Left colon (tissue), 2 donors: ENCODE measurements around the gene JMJD8. TPM values are rescaled to one million over a fixed set of nuclear protein-coding genes. Genes with fewer than 3 reads are reported as not detected.

Experiments
- ATAC-seq: fragments of 200-7000 bp; cut with Tn5 transposase; one replicate; pipeline ENCODE4 v1.9.1; 2020; ENCODE audit warnings: mild to moderate bottlenecking, moderate library complexity
- DNase-seq, 2 donors: peaks; one replicate each; pipeline ENCODE4 v3.0.0-alpha.2; 2020
- intact Hi-C, 2 donors: fragments of 100-400 bp; cut with DNase I in 1 of 2; cut with micrococcal nuclease in 1 of 2; formaldehyde crosslinking; loops; one replicate each; pipeline versions ENCODE4 v1.11.2 to v1.14.0; 2022; cut with DNase I, micrococcal nuclease
- total RNA-seq, 2 donors: library from RNA; stranded (reverse); fragmentation: NEBNext Ultra II Directional; extraction: Animal tissue kit (Norgen Biotek cat#: 25700); gene quantifications; one replicate each; pipeline ENCODE4 v1.2.1, GENCODE V29; 2021
- donor health status: DM: no; HTN: no; CAD: no.
- donor health status: DM: yes; HTN: yes; CAD: no.

JMJD8 gene
- total RNA-seq, 2 donors from 2014 or later = 41.6 to 49.2 TPM

DNA sequence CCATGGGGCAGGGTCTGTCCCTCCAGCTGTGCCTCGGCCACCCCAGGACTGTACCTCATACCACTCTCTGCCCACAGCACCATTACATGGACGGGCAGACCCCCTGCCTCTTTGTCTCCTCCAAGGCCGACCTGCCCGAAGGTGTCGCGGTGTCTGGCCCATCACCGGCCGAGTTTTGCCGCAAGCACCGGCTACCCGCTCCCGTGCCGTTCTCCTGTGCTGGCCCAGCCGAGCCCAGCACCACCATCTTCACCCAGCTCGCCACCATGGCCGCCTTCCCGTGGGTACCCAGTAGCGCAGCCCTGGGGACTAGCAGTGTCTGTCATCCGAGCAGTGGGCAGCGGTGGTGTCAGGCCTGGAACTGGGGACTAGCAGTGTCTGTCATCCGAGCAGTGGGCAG lies 11.3 kb downstream of the JMJD8 start:
- ATAC-seq = no peak
- no peak for DNase-seq
- intact Hi-C loops = no loop called here

DNA sequence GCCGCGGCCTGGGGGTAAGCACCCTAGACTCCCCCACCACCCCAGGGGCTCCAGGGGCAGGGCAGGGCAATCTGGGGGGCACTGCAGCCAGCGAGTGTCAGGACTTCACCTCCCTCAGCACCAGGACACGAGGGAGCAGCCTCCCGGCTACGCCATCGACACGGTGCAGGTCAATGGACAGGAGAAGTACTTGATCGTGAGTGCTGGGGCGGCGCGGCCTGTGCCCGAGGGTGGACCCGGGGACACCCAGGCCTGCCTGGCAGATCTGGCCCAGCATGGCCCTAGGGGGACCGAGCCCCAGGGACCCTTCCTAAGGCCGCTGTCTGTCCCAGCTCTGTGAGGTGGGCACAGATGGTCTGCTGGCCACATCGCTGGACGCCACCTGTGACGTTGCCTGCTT lies 11.8 kb downstream of the JMJD8 start:
- ATAC-seq (no peak), DNase-seq (no peak)
- intact Hi-C loops = no loop called here

DNA sequence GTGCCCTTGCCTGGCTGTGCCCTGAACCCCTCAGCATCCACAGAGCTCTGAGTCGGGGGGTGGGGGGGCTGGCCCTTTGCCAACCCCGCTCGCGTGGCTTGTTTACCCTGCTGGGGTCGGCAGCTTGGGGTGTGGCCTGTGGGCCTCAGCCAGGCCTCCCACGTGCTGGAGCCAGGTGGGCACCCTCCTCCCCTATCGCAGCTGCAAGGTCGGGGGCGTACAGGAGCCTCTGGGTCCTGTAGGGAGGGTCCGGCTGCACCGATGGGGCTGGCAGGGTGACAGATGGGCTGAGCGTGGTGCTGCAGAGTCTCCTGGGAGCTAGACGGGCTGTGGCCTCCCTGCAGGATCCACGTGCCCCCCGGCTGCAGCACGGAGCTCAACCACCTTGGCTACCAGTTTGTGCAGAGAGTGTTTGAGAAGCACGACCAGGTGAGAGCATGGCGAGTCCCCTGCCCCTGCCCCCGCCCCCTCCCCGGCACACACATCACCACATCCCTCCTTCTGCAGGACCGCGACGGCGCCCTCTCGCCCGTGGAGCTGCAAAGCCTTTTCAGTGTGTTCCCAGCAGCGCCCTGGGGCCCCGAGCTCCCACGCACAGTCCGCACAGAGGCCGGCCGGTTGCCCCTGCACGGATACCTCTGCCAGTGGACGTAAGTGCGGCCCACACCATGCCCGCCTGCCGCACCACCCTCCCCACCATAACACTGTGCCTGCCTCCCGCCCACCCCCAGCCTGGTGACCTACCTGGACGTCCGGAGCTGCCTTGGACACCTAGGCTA lies 12.6 kb downstream of the JMJD8 start:
- no peak for DNase-seq
- ATAC-seq = no peak
- intact Hi-C loops = no loop called here

DNA sequence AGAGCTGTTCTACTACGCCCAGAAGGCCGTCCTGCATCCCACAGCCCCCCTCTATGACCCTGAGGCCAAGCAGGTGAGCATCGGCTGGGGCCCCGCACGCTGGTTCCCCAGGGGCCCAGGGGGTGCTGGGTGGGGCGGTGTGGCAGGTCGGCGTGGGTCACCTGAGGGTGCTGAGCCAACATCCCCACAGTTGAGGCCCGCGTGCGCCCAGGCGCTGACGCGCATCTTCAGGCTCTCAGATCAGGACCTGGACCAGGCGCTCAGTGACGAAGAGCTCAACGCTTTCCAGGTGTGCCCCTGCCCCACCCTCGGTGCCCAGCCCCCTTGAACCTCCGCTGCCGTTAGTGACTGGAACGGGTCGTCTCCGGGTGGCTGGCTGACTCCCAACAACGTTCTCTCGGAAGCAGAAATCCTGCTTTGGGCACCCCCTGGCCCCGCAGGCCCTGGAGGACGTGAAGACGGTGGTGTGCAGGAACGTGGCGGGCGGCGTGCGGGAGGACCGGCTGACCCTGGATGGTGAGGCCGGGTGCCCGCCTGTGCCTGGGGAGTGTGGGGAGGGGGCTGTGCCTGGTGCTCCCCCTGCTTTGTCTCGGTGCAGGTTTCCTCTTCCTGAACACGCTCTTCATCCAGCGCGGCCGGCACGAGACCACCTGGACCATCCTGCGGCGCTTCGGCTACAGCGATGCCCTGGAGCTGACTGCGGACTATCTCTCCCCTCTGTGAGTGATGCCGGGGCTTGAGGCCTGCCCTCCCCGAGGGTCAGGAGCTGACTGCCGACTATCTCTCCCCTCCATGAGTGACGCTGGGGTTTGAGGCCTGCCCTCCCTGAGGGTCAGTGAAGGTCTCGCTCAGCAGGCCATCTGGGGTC lies 13.4 kb downstream of the JMJD8 start:
- no peak for ATAC-seq
- no peak for DNase-seq
- intact Hi-C loops = no loop called here

DNA sequence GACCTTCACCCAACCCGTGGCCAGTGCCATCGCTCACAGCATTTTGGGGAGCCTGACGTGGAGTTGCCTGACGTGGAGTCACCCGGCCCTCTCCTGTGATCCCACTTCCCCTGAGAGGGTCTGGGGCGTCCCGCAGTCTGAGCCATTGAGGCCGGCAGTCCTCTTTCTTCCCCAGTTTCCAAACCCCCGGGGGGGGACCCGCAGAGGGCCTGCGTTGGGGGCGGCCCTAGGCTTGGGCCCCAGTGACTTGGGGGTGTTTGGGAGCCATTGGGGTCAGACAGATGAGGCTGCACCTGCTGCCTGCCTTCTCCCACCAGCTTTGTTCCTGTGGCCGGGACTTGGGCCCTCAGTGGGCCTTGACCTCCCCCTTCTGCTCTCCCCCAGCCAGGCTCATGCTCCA lies 14.5 kb downstream of the JMJD8 start:
- ATAC-seq = no peak
- intact Hi-C loops = no loop called here

DNA sequence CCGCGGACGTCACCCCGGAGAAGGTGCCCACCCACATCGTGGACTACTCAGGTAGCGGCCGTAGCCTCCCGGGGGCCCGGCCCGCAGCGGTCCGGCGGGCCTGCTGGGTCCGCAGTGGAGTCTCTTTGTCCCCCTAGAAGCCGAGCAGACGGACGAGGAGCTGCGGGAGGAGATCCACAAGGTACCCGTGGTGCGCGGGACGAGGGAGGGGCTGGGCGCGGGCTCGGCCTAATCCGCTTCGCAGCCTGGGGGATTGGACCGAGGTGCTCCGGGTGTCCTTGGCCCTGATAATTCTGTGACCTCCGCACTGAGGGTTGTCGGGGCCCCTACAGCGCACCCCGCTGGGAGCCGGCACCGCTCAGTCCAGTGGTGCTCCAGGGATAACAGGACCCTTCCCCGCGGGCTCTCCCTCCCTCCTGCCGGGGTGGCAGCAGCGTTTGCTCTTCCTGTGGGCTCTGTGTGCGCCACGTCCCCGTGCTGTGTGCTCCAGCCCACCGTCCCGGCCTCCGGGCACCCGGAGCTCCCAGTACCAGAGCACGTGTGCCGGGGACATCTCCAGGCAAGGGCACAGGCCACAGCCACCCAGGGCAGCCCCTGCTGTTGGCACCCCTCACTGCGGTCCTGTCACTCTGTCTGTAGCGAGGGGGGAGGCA lies 15.5 kb downstream of the JMJD8 start:
- DNase-seq (no peak), ATAC-seq (peak; percentile 30)
- intact Hi-C loops = no loop called here

More for the DNA sequence above, 14.5 kb downstream of the JMJD8 start:
- no peak for DNase-seq

DNA sequence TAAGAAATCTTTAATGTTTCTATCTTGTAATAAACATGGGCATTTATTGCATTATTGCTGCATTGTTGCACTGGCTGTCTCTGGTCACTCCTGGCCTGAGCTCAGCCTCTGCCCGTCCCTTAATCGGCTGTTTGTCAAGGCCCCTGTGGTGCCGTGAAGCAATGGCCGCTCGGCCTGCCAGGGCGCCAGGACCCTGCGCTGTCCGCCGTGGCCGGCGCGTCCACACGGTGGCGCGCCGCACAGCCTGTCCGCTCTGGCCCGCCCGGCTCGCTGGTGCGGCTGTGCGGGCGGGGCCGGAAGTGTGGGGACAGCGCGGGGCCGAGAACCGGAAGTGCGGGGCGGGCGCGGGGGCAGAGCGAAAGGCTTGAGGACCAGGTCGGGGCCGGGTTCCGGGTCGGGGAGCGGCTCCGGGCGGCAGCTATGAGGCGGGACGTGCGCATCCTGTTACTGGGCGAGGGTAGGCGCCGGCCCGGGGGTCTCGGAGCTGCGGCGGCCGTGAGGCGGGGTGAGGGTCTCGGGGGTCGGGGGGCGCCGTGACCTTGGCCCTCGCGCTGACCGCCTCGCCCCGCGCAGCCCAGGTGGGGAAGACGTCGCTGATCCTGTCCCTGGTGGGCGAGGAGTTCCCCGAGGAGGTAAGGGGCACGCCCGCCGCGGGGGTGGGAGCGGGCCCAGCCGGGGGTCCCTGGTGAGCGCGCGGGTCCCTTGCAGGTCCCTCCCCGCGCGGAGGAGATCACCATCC lies 16.2 kb downstream of the JMJD8 start, which contains the start of gene RHOT2:
RHOT2 (plus strand) TSS at position 353 of the 739 bp plus-strand sequence; CDS start at position 421, 68 bp downstream.
- peak; percentile 92 for ATAC-seq
- intact Hi-C loops = no loop called here
- DNase-seq = peak; percentile 90 to 96

DNA sequence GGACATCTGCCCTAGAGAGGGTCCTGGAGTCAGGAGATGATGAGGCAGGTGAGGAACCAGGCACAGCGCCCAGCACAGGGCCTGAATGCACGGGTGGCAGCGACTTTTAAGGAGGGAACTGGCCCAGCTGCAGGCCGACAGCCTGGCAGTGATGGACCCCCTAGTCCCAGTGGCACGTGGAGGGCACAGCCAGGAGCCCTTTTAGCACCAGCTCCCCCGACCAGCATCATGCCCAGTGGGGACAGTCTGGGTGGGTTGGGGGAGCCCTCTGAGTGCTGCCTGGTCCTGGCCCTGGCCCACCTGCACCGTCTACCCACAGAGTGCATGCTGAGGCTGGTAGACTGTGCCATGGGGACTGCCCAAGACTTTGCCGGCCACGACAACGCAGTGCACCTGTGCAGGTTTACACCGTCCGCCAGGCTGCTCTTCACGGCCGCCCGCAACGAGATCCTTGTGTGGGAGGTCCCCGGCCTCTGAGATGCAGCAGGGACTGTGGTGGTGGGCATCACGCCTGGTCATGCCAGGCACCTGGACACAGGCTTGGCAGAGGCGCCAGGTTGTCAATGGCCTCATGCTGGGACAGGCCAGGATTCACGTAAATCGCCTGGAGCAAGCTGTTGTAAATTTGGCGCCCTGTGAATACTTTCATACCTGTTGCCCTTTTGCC lies 16.9 kb downstream of the JMJD8 start:
- ATAC-seq = no peak
- intact Hi-C loops = no loop called here
- no peak for DNase-seq

DNA sequence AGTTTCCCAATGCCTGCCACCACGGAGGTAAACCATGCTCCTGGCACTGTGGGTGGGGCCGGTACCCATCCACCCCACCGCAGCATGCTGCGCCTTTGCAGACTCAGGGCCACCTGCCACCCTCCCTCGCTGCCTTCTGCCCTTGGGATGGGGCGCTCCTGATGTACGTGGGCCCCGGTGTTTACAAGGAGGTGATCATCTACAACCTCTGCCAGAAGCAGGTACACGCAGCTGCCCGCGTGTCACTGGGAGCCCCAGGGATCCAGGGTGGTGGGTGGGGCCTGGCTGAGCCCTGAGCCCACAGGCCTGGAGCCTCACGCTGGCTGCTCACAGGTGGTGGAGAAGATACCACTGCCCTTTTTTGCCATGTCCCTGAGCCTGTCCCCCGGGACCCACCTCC lies 17.6 kb downstream of the JMJD8 start:
- DNase-seq = no peak
- ATAC-seq = no peak
- intact Hi-C loops = no loop called here

DNA sequence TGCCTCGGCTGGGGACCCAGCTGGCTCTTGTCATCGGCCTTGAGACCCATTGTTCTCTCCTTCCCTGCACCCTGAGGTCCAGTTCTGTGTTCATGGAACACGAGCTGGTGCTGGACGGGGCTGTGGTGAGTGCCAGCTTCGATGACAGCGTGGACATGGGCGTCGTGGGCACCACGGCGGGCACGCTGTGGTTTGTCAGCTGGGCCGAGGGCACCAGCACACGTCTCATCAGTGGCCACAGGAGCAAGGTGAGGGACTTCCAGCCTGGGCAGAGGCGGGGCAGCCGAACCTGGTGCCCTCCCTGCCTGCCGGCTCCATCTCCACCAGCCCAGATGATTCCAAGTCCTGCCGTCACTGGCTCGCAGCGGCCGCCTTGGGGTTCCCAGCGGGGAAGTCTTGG lies 21.5 kb downstream of the JMJD8 start:
- ATAC-seq = no peak
- intact Hi-C loops = no loop called here
- no peak for DNase-seq

DNA sequence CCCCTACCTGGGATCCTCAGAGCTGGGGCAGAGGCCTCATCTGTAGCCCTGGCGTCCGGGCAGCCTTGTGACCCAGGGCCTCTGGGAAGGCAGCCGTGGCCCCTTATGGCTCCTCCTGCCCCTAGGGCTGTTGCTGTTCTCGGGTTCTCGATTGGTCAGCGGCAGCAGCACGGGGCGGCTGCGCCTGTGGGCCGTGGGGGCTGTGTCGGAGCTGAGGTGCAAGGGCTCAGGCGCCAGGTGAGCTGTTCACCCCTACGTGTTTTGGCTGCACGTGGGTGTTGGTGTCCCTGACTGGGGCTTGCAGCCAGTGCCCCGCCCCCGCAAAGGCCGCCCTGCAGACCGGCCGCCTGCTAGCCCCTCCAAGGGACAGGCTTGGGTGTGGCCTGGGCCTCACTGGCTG lies 22.0 kb downstream of the JMJD8 start:
- DNase-seq = no peak
- intact Hi-C loops = no loop called here
- no peak for ATAC-seq

DNA sequence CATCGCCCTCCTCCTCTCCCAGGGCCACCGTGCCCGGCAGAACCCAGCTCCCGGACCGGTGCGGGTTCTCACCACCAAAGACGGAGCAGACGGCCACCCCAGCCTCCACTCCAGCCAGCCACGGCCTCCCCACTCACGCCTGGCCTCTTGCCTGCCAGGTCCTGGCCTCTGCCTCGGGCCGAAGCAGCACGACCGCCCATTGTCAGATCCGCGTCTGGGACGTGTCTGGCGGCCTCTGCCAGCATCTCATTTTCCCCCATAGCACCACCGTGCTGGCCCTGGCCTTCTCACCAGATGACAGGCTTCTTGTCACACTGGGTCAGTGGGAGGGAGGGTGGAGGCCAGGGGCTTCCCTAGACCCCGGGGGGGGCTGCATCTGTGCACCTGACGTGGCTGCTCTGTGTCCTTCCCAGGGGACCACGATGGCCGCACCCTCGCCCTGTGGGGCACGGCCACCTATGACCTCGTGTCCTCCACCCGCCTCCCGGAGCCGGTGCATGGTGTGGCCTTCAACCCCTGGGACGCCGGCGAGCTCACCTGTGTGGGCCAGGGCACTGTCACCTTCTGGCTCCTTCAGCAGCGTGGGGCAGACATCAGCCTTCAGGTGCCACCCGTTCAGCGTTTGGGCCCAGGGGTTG lies 22.8 kb downstream of the JMJD8 start:
- ATAC-seq (no peak), DNase-seq (peak; percentile 37 to 48)
- intact Hi-C loops = no loop called here

DNA sequence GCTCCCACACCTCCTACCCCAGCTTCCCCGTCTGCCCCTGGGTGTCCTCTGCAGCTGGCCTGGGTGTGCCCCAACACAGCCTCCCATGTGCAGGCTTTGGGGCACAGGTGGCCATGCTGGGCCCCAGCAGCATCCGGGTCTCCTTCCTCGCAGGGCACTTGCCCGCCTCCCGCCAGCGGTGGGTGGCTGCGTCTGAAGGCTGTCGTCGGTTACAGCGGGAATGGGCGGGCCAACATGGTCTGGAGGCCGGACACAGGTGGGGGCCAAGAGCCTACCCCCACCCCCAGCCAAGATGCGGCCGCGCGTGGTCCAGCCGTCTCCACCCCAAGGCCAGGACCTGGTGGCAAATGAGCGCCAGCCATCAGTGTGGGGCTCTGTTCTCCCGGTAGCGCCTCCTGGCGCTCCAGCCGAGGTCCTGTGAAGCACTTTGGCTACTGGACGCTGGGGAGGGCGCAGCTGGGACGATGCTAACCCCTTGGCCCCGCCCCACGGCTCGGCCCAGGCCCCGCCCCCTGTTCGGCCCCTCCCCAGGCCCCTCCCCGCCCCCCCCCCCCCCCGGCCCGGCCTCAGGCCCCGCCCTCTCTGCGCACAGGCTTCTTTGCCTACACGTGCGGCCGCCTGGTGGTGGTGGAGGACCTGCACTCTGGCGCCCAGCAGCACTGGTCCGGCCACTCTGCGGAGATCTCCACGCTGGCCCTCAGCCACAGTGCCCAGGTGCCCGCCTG lies 23.5 kb downstream of the JMJD8 start:
- ATAC-seq = peak; percentile 92
- peak; percentile 91 to 94 for DNase-seq
- intact Hi-C loops = no loop called here

DNA sequence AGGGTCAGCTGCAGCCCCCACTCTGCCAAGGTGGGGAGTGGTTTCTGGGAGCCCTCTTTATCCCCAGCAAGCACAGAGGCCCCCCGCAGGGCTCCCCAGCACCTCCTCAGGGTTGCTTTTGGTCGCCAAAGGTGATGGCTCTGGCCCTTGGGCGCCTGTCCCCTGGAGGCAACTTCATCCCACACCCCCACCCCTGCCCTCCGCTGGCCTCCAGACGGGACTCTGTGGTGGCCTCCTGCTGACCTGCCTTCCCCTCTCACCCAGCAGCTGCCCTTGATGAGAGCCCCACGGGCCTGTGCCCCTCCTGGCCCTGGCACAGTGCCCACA lies 24.0 kb downstream of the JMJD8 start:
- DNase-seq (no peak), ATAC-seq (no peak)
- intact Hi-C loops = no loop called here

DNA sequence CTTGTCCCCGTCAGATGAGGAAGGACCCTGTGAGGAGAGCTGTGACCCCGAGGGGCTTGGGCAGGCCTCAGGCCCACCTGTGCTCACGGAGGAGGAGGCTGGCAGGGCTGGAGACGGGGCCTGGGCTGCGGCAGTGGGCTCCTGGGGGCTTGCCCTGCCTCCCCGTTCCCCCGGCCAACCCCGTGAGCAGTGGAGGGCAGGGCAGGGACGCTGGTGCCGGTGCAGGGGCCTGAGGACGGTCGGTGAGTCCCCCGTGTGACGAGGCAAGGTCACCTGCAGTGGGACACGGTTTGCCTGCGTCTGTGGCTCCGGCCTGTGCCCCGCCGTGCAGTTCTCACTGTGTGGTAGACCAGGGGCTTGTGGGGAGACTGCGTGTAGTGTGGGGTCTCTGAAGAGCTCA lies 24.5 kb downstream of the JMJD8 start:
- ATAC-seq (no peak), DNase-seq (no peak)
- intact Hi-C loops = no loop called here

DNA sequence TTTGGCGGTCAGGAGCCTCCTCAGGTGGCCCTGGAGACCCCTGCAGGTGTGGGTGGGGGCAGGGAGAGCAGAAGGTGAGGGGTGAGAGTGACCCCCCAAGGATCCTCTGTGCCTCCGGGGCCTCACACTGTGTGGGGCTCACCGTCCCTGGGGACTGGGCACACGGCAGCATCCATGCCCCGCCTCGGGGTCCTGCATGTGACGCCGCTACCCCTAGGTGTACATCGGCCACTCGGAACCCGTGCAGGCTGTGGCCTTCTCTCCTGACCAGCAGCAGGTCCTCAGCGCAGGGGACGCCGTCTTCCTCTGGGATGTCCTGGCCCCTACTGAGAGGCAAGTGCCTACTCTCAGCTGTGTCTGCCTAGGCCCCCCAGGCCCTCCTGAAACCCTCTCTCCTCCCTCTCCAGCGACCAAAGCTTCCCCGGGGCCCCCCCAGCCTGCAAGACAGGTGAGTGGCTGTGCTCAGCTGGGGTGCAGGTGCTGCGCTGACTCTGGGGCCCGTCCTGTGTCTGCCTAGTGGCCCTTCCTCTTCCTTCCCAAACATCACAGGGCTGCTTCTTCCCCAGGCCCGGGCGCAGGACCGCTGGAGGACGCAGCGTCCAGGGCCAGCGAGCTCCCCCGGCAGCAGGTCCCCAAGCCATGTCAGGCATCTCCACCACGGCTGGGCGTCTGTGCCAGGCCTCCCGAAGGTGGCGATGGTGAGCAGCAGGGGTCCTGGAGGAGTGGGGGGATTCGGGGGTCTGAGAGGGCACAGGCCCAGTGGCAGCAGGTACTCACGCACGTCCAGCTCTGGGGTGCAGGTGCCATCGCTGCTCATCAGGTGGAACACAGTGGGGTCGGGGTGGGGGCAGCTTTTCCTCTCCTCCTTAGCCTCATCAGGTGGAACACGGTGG lies 25.2 kb downstream of the JMJD8 start:
- intact Hi-C loops = no loop called here
- DNase-seq (no peak), ATAC-seq (no peak)

DNA sequence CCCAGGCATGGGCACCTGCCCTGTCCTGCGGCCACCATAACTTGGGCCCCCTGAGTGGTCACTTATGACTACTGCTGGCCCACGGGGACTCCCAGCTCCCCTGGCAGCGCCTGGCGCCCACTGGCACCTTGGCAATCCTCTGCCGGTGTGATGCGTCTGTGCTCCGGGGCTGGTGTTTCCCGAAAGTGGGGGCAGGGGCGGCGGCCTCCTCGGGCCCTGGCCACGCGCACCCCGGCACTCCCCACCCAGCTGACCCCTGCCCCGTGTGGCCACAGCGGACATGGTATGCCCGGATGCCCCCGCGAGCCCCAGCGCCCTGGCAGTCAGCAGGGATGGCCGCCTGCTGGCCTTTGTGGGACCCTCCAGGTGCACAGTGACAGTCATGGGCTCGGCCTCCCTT lies 26.6 kb downstream of the JMJD8 start:
- DNase-seq (no peak), ATAC-seq (no peak)
- intact Hi-C loops = no loop called here
